Measurements from ENCODE around the gene SMAD7. TPM values are rescaled to one million over a fixed set of nuclear protein-coding genes. Genes with fewer than 3 reads are reported as not detected.

Gene SMAD7
- total RNA-seq, 2 donors from 2014 or later = 55.1 to 98.1 TPM

DNA sequence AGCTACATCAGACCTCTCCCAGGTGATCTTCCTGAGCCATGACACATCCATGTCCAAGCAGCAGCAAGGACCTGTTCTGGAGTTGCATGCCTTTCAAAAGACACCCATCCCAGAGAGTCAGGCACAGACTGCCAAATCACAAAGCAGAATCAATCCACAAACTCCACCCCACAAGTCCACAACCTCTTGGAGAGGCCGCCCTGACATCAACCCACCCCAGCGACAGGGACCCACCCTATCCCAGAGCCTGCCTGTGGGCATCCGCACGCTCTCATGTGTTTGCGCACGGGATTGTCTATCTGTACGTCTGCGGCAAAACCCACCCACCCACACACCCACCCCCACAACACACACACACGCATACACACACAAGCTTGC lies 11.9 kb downstream of the SMAD7 start:
- TF ChIP-seq, protein P1, sequence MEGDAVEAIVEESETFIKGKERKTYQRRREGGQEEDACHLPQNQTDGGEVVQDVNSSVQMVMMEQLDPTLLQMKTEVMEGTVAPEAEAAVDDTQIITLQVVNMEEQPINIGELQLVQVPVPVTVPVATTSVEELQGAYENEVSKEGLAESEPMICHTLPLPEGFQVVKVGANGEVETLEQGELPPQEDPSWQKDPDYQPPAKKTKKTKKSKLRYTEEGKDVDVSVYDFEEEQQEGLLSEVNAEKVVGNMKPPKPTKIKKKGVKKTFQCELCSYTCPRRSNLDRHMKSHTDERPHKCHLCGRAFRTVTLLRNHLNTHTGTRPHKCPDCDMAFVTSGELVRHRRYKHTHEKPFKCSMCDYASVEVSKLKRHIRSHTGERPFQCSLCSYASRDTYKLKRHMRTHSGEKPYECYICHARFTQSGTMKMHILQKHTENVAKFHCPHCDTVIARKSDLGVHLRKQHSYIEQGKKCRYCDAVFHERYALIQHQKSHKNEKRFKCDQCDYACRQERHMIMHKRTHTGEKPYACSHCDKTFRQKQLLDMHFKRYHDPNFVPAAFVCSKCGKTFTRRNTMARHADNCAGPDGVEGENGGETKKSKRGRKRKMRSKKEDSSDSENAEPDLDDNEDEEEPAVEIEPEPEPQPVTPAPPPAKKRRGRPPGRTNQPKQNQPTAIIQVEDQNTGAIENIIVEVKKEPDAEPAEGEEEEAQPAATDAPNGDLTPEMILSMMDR (IDR thresholded peaks at IDR 0.05) = no peak
- peaks cover 0 to 100% of the 10 kb centered on the region in 2 donors for H3K4me1 ChIP-seq
- no peaks in the 10 kb centered on the region for H3K27me3 ChIP-seq
- H3K9me3 ChIP-seq = no peaks in the 10 kb centered on the region
- peak overlapping the region in 1 of 2 donors; percentile 31 for H3K4me3 ChIP-seq
- H3K36me3 ChIP-seq = peaks cover 16% of the 10 kb centered on the region
- no peak for DNase-seq (ENCODE audit: low spot score)
- peak overlapping the region; percentile 98 to 99 for H3K27ac ChIP-seq

DNA sequence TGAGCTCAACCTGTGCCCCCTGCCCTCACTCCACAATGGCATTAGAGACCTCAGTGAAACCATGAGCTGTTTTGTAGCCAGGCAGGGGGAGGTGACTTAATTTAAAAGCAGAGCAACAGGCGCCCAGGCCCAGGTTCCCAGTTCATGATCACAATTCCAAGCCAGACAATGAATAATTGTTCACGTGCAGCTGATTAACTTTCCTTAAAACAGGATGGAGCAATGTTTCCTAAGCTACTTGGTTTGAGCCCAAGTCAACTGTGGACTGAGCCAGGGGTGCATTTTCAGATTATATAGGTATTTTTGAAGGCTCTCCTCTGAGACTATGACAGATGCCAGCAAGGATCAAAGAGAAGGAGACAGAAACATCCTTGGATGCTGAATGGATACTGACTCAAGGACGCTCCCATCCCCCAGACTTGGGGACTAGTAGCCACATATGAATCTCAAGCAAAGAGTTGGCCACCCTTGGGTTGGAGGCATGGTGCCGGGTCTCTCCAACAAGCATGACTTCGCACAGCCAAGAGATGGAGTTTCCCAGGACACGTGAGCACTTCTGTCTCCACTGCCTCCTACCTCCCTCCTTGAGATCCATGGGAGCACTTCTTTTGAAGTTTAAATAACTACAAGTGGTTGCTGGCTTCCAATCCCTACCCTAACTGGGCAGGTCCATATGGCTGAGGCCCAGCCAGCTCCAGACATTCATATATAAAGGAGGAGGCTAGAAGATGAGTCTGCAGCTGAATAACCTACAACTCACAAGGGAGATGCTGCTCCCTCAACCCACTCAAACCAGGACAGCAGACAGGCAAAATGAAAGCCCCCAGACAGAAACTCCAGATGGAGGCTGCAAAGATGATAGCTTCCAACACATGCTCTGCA lies 12.7 kb downstream of the SMAD7 start:
- Histone ChIP-seq H3K27me3 (no peaks in the 10 kb centered on the region), H3K27ac (peak overlapping the region; percentile 98 to 99), H3K4me1 (peaks cover 0 to 100% of the 10 kb centered on the region in 2 donors), H3K9me3 (no peaks in the 10 kb centered on the region), H3K4me3 (peak overlapping the region in 1 of 2 donors; percentile 31), H3K36me3 (peaks cover 16% of the 10 kb centered on the region)
- no peak for DNase-seq (ENCODE audit: low spot score)
- TF ChIP-seq, protein P1 (IDR thresholded peaks at IDR 0.05) = no peak

DNA sequence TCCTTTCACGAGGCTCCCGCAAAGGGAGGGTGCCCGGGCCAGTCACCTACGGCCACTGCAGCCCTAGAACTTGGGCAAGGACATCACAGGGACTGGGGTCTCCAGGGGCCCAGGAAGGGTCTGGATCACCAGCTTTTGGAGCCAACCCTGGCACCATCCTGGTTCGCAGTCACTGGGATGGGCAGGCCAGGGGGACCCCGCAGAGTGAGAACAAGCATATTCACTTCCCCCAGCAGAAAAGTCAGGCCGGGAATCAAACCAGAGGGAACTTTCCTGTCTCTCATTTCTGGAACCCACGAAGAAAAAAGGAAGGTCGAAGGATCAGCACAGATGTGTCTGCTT lies 15.4 kb downstream of the SMAD7 start:
- peak overlapping the region; percentile 90 to 98 for H3K27ac ChIP-seq
- no peaks in the 10 kb centered on the region for H3K9me3 ChIP-seq
- H3K4me3 ChIP-seq = peak overlapping the region in 1 of 2 donors; percentile 26
- H3K4me1 ChIP-seq = peaks cover 0 to 100% of the 10 kb centered on the region in 2 donors
- no peaks in the 10 kb centered on the region for H3K36me3 ChIP-seq
- no peak for DNase-seq (ENCODE audit: low spot score)
- no peaks in the 10 kb centered on the region for H3K27me3 ChIP-seq
- TF ChIP-seq, protein P1 (IDR thresholded peaks at IDR 0.05) = no peak

DNA sequence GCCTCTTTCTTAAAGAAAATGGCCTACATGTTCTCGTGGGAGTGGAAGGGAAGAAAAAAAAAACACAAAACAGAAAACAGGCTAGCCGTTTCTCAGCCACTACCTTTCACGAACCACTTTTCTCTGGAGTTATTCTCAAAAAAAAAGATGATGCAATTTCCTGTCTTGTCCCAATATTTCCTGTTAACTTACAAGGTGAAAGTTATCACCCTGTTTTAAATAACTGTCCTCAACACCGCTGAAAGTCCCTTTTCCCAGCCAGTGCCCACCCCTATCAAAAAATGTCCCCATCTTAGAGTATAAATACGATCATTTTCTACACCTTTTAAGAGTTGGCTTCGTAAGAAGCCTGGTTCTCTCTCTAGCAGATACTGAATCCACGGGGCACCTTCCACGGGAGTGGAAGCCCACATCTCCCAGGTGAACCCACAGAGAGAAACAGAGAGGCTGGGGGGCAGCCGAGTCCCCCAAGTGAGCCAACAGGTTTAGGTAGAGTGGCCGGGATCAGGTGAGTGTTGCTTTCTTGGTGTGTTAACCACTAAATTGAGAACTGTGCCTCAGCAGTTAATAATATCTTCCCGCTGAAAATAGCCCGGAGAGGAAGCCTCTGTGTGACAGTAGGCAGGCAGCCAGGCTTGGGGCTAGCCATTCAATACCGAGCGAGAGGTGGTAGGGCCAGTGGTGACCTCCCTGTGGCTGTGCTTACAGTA lies 15.9 kb downstream of the SMAD7 start:
- H3K4me1 ChIP-seq = peaks cover 0 to 100% of the 10 kb centered on the region in 2 donors
- H3K27ac ChIP-seq = peak overlapping the region; percentile 90 to 98
- H3K9me3 ChIP-seq = no peaks in the 10 kb centered on the region
- peak overlapping the region; percentile 6 to 26 for H3K4me3 ChIP-seq
- no peak for DNase-seq (ENCODE audit: low spot score)
- TF ChIP-seq, protein P1 (IDR thresholded peaks at IDR 0.05) = no peak
- no peaks in the 10 kb centered on the region for H3K36me3 ChIP-seq
- no peaks in the 10 kb centered on the region for H3K27me3 ChIP-seq

DNA sequence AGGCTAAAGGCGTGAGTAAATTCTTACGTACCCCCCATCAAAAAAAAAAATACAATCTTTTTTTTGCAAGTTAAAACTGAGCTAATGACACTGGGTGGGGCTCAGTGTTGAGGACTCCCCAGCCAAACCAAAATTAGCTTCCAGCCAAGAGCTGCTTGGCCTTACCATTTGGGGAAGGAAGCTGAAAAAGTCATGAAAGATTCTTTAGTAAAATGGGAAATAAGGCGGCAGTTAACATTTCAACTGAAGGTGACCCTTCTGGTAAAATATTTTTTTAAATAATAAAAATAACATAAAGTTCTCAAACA lies 16.4 kb downstream of the SMAD7 start:
- DNase-seq (ENCODE audit: low spot score) = no peak
- peak overlapping the region; percentile 90 to 98 for H3K27ac ChIP-seq

More for the DNA sequence above, 16.4 kb downstream of the SMAD7 start:
- no peaks in the 10 kb centered on the region for H3K27me3 ChIP-seq
- H3K36me3 ChIP-seq = no peaks in the 10 kb centered on the region
- H3K4me3 ChIP-seq = peak overlapping the region in 1 of 2 donors; percentile 26
- H3K4me1 ChIP-seq = peaks cover 0 to 100% of the 10 kb centered on the region in 2 donors
- H3K9me3 ChIP-seq = no peaks in the 10 kb centered on the region
- TF ChIP-seq, protein P1 (IDR thresholded peaks at IDR 0.05) = no peak
